GM06990 (cell line): ENCODE results near the gene FGFR2.

ENCODE experiments used
- DNase-seq: peaks from one replicate; pipeline ENCODE4 v3.0.0-alpha.2; 2011; ENCODE audit not compliant: insufficient read length; ENCODE audit errors: extremely low read depth
- H3K27me3 ChIP-seq: replicated peaks from 2 replicates; pipeline ENCODE4 v1.6.0; 2011; ENCODE audit warnings: low read length; ENCODE audit not compliant: control insufficient read depth, insufficient read depth
- H3K36me3 ChIP-seq: 2 replicates; pipeline ENCODE4 v1.5.1; 2011; ENCODE audit warnings: low read length; ENCODE audit not compliant: control insufficient read depth, insufficient read depth
- H3K4me3 ChIP-seq: replicated peaks from 2 replicates; pipeline ENCODE4 v1.5.1; 2011; ENCODE audit warnings: low read depth, mild to moderate bottlenecking, control low read depth, low read length
- TF ChIP-seq, protein P1 (sequence below): IDR thresholded peaks from 2 replicates; pipeline ENCODE4 v1.5.1; 2011; ENCODE audit warnings: low read length, control low read depth, mild to moderate bottlenecking, inconsistent platforms; ENCODE audit not compliant: insufficient read depth, poor library complexity, severe bottlenecking

The FGFR2 gene

GRCh38 chr10:121519901-121520493, 78.2 kb downstream of the FGFR2 start:
- Histone ChIP-seq H3K4me3 (no peak overlapping the region), H3K27me3 (no peaks in the 10 kb centered on the region), H3K36me3 (no peaks in the 10 kb centered on the region)
- TF ChIP-seq, protein P1, sequence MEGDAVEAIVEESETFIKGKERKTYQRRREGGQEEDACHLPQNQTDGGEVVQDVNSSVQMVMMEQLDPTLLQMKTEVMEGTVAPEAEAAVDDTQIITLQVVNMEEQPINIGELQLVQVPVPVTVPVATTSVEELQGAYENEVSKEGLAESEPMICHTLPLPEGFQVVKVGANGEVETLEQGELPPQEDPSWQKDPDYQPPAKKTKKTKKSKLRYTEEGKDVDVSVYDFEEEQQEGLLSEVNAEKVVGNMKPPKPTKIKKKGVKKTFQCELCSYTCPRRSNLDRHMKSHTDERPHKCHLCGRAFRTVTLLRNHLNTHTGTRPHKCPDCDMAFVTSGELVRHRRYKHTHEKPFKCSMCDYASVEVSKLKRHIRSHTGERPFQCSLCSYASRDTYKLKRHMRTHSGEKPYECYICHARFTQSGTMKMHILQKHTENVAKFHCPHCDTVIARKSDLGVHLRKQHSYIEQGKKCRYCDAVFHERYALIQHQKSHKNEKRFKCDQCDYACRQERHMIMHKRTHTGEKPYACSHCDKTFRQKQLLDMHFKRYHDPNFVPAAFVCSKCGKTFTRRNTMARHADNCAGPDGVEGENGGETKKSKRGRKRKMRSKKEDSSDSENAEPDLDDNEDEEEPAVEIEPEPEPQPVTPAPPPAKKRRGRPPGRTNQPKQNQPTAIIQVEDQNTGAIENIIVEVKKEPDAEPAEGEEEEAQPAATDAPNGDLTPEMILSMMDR: no peak
- no peak for DNase-seq

DNA sequence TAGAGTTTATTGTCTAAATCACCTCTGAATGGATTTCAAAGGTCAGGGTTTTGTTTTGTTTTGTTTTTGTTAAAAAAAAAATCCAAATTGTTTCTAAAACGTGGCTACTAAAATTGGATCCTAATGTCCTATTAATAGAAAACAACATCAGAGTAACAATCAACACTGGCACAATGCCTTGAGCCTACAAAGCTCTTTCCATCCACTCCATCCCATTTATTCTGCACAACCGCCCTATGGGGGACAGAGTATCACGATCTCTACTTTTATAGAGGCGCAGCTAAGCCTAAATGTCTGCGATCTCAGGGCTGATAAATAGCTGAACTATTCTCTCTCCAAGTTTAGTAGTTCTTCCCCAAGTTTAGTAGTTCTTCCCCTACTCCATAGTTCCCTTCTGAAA, 78.8 kb downstream of the FGFR2 start:
- no peak for DNase-seq
- Histone ChIP-seq H3K27me3 (no peaks in the 10 kb centered on the region), H3K4me3 (no peak overlapping the region), H3K36me3 (no peaks in the 10 kb centered on the region)
- TF ChIP-seq, protein P1: no peak

DNA sequence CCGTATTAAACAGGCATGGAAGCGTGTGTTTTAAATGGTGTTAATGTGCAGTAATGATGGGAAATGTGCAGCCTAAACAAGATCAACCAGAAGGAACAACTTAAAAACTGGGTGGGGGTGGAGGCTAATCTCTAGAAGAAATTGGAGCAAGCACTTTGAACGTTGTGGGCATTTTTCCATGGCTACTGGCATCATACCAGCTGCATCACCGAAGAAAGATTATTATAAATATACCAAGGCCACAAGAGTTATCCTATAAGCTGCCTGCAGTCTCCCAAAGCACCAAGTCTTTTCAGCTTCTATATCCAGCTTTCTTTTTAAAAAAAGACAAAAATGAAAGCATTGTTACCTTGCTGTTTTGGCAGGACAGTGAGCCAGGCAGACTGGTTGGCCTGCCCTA, 79.9 kb downstream of the FGFR2 start:
- no peaks in the 10 kb centered on the region for H3K36me3 ChIP-seq
- TF ChIP-seq, protein P1: no peak
- H3K4me3 ChIP-seq: no peak overlapping the region
- H3K27me3 ChIP-seq: no peaks in the 10 kb centered on the region
- no peak for DNase-seq

GRCh38 chr10:121516093-121516865, 82.0 kb downstream of the FGFR2 start:
- TF ChIP-seq, protein P1: no peak
- peak; percentile 9 for DNase-seq
- no peak overlapping the region for H3K4me3 ChIP-seq
- H3K36me3 ChIP-seq: no peaks in the 10 kb centered on the region
- H3K27me3 ChIP-seq: no peaks in the 10 kb centered on the region

DNA sequence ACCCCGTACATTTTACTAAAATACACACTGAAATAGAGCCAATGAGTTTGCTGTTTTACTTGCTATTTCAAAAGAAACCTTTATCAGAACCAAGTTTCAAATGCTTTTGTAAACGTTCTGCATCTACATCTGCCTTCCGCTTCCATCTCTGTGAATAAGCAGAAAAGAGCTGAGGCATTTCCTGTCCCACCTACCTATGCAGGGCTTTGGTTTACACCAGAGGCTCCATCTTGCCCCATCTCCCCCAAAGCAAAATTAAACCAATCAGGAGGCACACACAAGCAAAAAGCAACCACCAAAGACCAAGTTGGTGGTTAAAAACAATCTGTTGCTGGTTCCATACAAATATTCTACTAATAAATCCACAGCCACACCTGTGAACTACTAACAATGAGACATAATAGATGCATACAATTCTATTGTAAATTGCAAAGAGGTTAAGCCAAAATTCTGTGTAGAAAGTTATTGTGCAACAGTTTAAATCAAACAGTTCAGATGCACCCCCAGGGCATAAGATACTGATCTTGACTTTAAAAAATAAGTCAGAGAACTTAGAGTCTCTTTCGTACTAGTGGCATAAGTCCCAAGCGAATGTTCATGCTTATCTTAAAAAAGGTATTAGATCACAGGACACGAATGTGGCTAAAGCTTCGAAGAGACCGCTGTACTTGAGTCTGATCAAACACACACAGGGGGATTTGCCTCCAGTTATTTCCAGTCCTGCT, 83.9 kb downstream of the FGFR2 start:
- Histone ChIP-seq H3K27me3 (no peaks in the 10 kb centered on the region), H3K36me3 (no peaks in the 10 kb centered on the region), H3K4me3 (no peak overlapping the region)
- no peak for DNase-seq
- TF ChIP-seq, protein P1: no peak
